IMR-90 (cell line): Measurements from ENCODE around the gene NUDT19. TPM values are rescaled to one million over a fixed set of nuclear protein-coding genes. Genes with fewer than 3 reads are reported as not detected.

Experiments used
- ATAC-seq: fragments of 200-7000 bp; cut with Tn5 transposase; 2 replicates; pipeline ENCODE4 v1.9.1; 2020; ENCODE audit warnings: low read depth, mild to moderate bottlenecking, moderate library complexity
- BruUV-seq: library from RNA; stranded (reverse); fragments of 400-500 nt; replicated peaks from 2 replicates; lab custom pipeline; 2021; lab: Mats Ljungman, UMichigan
- CTCF ChIA-PET: fragments of 300-600 bp; formaldehyde crosslinking; extraction: SDS; loops from one replicate; lab custom pipeline; 2021; ENCODE audit warnings: antibody characterized with exemption; lab: Yijun Ruan, JAX
- POLR2A ChIA-PET: fragments of 300-600 bp; sonication (Branson Sonifier 250); formaldehyde crosslinking; loops from one replicate; lab custom pipeline; 2022; ENCODE audit warnings: antibody characterized with exemption; ENCODE audit not compliant: unreplicated experiment; lab: Charles Lee
- DNase-seq: peaks from one replicate; pipeline ENCODE4 v3.0.0; 2013
- H2AFZ ChIP-seq: replicated peaks from 2 replicates; pipeline ENCODE3; 2013; ENCODE audit warnings: low read length, mild to moderate bottlenecking; ENCODE audit not compliant: poor library complexity
- H2AK5ac ChIP-seq: 2 replicates; pipeline ENCODE4 v1.6.1; 2013; ENCODE audit warnings: low read depth, low read length, inconsistent platforms
- H2AK9ac ChIP-seq: replicated peaks from 2 replicates; pipeline ENCODE3; 2013; ENCODE audit warnings: mild to moderate bottlenecking, low read depth, low read length, moderate library complexity; ENCODE audit not compliant: poor library complexity
- H2BK120ac ChIP-seq: 2 replicates; pipeline ENCODE4 v1.6.1; 2013; ENCODE audit warnings: low read depth, low read length, inconsistent platforms
- H2BK15ac ChIP-seq: 3 replicates; pipeline ENCODE4 v1.6.1; 2013; ENCODE audit warnings: low read depth, low read length, inconsistent platforms
- H2BK20ac ChIP-seq: 2 replicates; pipeline ENCODE4 v1.6.1; 2013; ENCODE audit warnings: low read depth, mild to moderate bottlenecking, inconsistent platforms, low read length, moderate library complexity
- H2BK5ac ChIP-seq: 2 replicates; pipeline ENCODE4 v1.6.1; 2013; ENCODE audit warnings: mild to moderate bottlenecking, low read depth, low read length, inconsistent platforms; ENCODE audit not compliant: poor library complexity, severe bottlenecking
- H3K14ac ChIP-seq: replicated peaks from 2 replicates; pipeline ENCODE4 v1.6.1; 2013; ENCODE audit warnings: low read depth, low read length, inconsistent platforms
- H3K18ac ChIP-seq: 2 replicates; pipeline ENCODE4 v1.6.1; 2013; ENCODE audit warnings: low read depth, low read length, control low read depth
- H3K23ac ChIP-seq: 2 replicates; pipeline ENCODE4 v1.6.1; 2013; ENCODE audit warnings: low read depth, low read length, inconsistent platforms
- H3K27ac ChIP-seq: 2 replicates; pipeline ENCODE4 v1.5.1; 2013; ENCODE audit warnings: mild to moderate bottlenecking, control low read depth, low read length; ENCODE audit not compliant: insufficient read depth
- H3K27me3 ChIP-seq: 2 replicates; pipeline ENCODE4 v1.6.1; 2013; ENCODE audit warnings: low read length; ENCODE audit not compliant: control insufficient read depth, insufficient read depth
- H3K36me3 ChIP-seq: 2 replicates; pipeline ENCODE4 v1.6.1; 2013; ENCODE audit warnings: low read length, mixed read lengths; ENCODE audit not compliant: control insufficient read depth, insufficient read depth
- H3K4ac ChIP-seq: 2 replicates; pipeline ENCODE4 v1.6.1; 2013; ENCODE audit warnings: low read depth, low read length, inconsistent platforms
- H3K4me1 ChIP-seq: 2 replicates; pipeline ENCODE4 v1.6.1; 2013; ENCODE audit warnings: low read length, mixed read lengths; ENCODE audit not compliant: control insufficient read depth, insufficient read depth
- H3K4me2 ChIP-seq: 2 replicates; pipeline ENCODE4 v1.6.1; 2013; ENCODE audit warnings: low read depth, mild to moderate bottlenecking, control low read depth, low read length, moderate library complexity
- H3K4me3 ChIP-seq: 2 replicates; pipeline ENCODE4 v1.5.1; 2013; ENCODE audit warnings: low read depth, mild to moderate bottlenecking, control low read depth, low read length, moderate library complexity; ENCODE audit not compliant: insufficient read depth
- H3K56ac ChIP-seq: 2 replicates; pipeline ENCODE4 v1.6.1; 2013; ENCODE audit warnings: low read length, inconsistent platforms; ENCODE audit not compliant: insufficient read depth; ENCODE audit errors: extremely low read depth
- H3K79me1 ChIP-seq, 2 experiments: 2 replicates each; pipeline ENCODE4 v1.6.1; 2013; ENCODE audit warnings: low read length in 2 of 2, inconsistent platforms in 1 of 2, low read depth in 1 of 2
- H3K9ac ChIP-seq: 2 replicates; pipeline ENCODE4 v1.6.1; 2013; ENCODE audit warnings: low read depth, low read length, control low read depth
- H3K9me1 ChIP-seq: 2 replicates; pipeline ENCODE4 v1.6.1; 2013; ENCODE audit warnings: low read length, inconsistent platforms; ENCODE audit not compliant: insufficient read depth
- H3K9me3 ChIP-seq: 2 replicates; pipeline ENCODE4 v1.6.1; 2013; ENCODE audit warnings: low read length; ENCODE audit not compliant: control insufficient read depth, insufficient read depth
- H4K20me1 ChIP-seq: 2 replicates; pipeline ENCODE4 v1.6.1; 2013; ENCODE audit warnings: low read length, inconsistent platforms; ENCODE audit not compliant: insufficient read depth
- H4K5ac ChIP-seq: 2 replicates; pipeline ENCODE4 v1.6.1; 2013; ENCODE audit warnings: mild to moderate bottlenecking, low read depth, low read length, control low read depth
- H4K8ac ChIP-seq, 2 experiments: 2 replicates each; pipeline ENCODE4 v1.6.1; 2013; ENCODE audit warnings: low read depth in 2 of 2, low read length in 2 of 2, control low read depth in 1 of 2, inconsistent platforms in 1 of 2
- H4K91ac ChIP-seq: 2 replicates; pipeline ENCODE4 v1.6.1; 2013; ENCODE audit warnings: low read depth, low read length, inconsistent platforms; ENCODE audit not compliant: insufficient read depth
- BHLHE40 ChIP-seq: fragments of 150-350 bp; IDR thresholded peaks from 2 replicates; pipeline ENCODE4 v1.6.1; 2016; ENCODE audit warnings: mild to moderate bottlenecking, low read depth, low read length
- CEBPB ChIP-seq: IDR thresholded peaks from 2 replicates; pipeline ENCODE4 v1.6.1; 2012; ENCODE audit warnings: low read depth, low read length, improper control_type of control experiment
- CHD1 ChIP-seq: IDR thresholded peaks from 2 replicates; pipeline ENCODE4 v1.6.1; 2012; ENCODE audit warnings: low read depth, low read length, improper control_type of control experiment
- CTCF ChIP-seq: conservative IDR thresholded peaks from 2 replicates; pipeline ENCODE4 v1.5.1; 2012; ENCODE audit warnings: mild to moderate bottlenecking, low read depth, low read length, improper control_type of control experiment
- ELK1 ChIP-seq: fragments of 150-350 bp; IDR thresholded peaks from 2 replicates; pipeline ENCODE4 v1.6.1; 2016; ENCODE audit warnings: low read depth, mild to moderate bottlenecking, low read length, moderate library complexity, borderline replicate concordance
- FOS ChIP-seq: fragments of 150-350 bp; IDR thresholded peaks from 2 replicates; pipeline ENCODE4 v1.6.1; 2016; ENCODE audit warnings: low read depth, low read length
- MAFK ChIP-seq: IDR thresholded peaks from 2 replicates; pipeline ENCODE4 v1.6.1; 2012; ENCODE audit warnings: low read depth, low read length, improper control_type of control experiment
- MAZ ChIP-seq: IDR thresholded peaks from 2 replicates; pipeline ENCODE4 v1.6.1; 2012; ENCODE audit warnings: low read depth, mild to moderate bottlenecking, low read length, improper control_type of control experiment, moderate library complexity, borderline replicate concordance
- MXI1 ChIP-seq: IDR thresholded peaks from 2 replicates; pipeline ENCODE4 v1.6.1; 2012; ENCODE audit warnings: low read depth, mild to moderate bottlenecking, low read length, moderate library complexity, borderline replicate concordance
- NFE2L2 ChIP-seq: fragments of 150-350 bp; IDR thresholded peaks from 2 replicates; pipeline ENCODE4 v1.6.1; 2016; ENCODE audit warnings: low read depth, mild to moderate bottlenecking, low read length
- POLR2A ChIP-seq: IDR thresholded peaks from 2 replicates; pipeline ENCODE4 v1.6.1; 2012; ENCODE audit warnings: mild to moderate bottlenecking, low read depth, low read length
- RAD21 ChIP-seq: IDR thresholded peaks from 2 replicates; pipeline ENCODE4 v1.6.1; 2012; ENCODE audit warnings: low read length, improper control_type of control experiment
- RCOR1 ChIP-seq: IDR thresholded peaks from 2 replicates; pipeline ENCODE4 v1.6.1; 2012; ENCODE audit warnings: mild to moderate bottlenecking, low read length, improper control_type of control experiment; ENCODE audit not compliant: insufficient replicate concordance
- RFX5 ChIP-seq: IDR thresholded peaks from 2 replicates; pipeline ENCODE4 v1.8.0; 2012; ENCODE audit warnings: low read depth, mild to moderate bottlenecking, low read length, moderate library complexity
- SMC3 ChIP-seq: fragments of 150-350 bp; IDR thresholded peaks from 2 replicates; pipeline ENCODE4 v1.6.1; 2016; ENCODE audit warnings: low read depth, mild to moderate bottlenecking, antibody characterized with exemption, low read length, moderate library complexity
- USF2 ChIP-seq: fragments of 150-350 bp; IDR thresholded peaks from 2 replicates; pipeline ENCODE4 v1.6.1; 2017; ENCODE audit warnings: mild to moderate bottlenecking, antibody characterized with exemption, low read length, low read depth
- WGBS, 2 experiments: methylation state at CpG; one replicate each; pipeline versions ENCODE4 v1.1.5 to v1.1.7; 2013; ENCODE audit warnings: missing lambda C conversion rate in 2 of 2; ENCODE audit not compliant: insufficient read length in 1 of 2; ENCODE audit errors: extremely low coverage in 2 of 2; 5-methylcytosine and 5-hydroxymethylcytosine counted together
- dilution Hi-C: fragments of 300-500 bp; cut with HindIII; formaldehyde crosslinking; loops from one replicate; pipeline ENCODE4 v1.14.3; 2018; ENCODE audit warnings: low sequenced_read_pairs; ENCODE audit not compliant: unreplicated experiment
- in situ Hi-C: fragments of 300-500 bp; cut with MboI; formaldehyde crosslinking; loops from 3 replicates; pipeline ENCODE4 v1.14.3; 2019; ENCODE audit warnings: low sequenced_read_pairs, inconsistent platforms, mixed read lengths
- intact Hi-C: fragments of 100-400 bp; cut with micrococcal nuclease; formaldehyde crosslinking; loops from 2 replicates; pipeline ENCODE4 v1.10.0; 2022
- polyA plus RNA-seq, 3 experiments: library from polyadenylated mRNA; depleted of rRNA; stranded (reverse); fragments of >200 nt; gene quantifications; 2 replicates each; pipeline ENCODE4 v1.2.3, GENCODE V29; 2012; ENCODE audit warnings: low replicate concordance in 1 of 3
- total RNA-seq: library from RNA; depleted of rRNA; stranded (reverse); fragments of >200 nt; gene quantifications from 2 replicates; pipeline ENCODE4 v1.2.3, GENCODE V29; 2012

Gene NUDT19
- total and polyA plus RNA-seq, 2 of the 4 experiments (the other 2 are of a cell fraction) = 4.1 to 4.5 TPM

- H3K4me3 ChIP-seq = no peak overlapping the region
- peaks cover 8% of the 10 kb centered on the region; the same call in 1 of the 2 replicates for H3K4me1 ChIP-seq
- CTCF ChIA-PET = no interaction called here
- peak overlapping the region; percentile 99 for H2AFZ ChIP-seq
- H3K56ac ChIP-seq = no peak overlapping the region
- BruUV-seq = no TSS peak
- peaks cover 24% of the 10 kb centered on the region for H4K20me1 ChIP-seq
- no peak overlapping the region for H4K5ac ChIP-seq
- DNase-seq (no peak), ATAC-seq (no peak)
- no peak overlapping the region for H3K23ac ChIP-seq
- no peak overlapping the region for H3K9ac ChIP-seq
- H3K4me2 ChIP-seq = no peak overlapping the region
- WGBS, 2 experiments = 13% methylated on average over 9 of the region's 33 CpGs; no CpG with 5 or more reads in 1 of the 2 experiments
- H3K18ac ChIP-seq = no peak overlapping the region
- H2BK20ac ChIP-seq = no peak overlapping the region
- TF ChIP-seq BHLHE40 (no peak), ELK1 (no peak), RCOR1 (no peak), USF2 (no peak), RAD21 (no peak), MAFK (no peak), CTCF (no peak), MAZ (no peak), CHD1 (no peak), RFX5 (no peak), SMC3 (no peak), POLR2A (no peak), FOS (no peak), CEBPB (no peak), MXI1 (no peak), NFE2L2 (no peak)
- H2BK5ac ChIP-seq = no peak overlapping the region
- POLR2A ChIA-PET = no interaction called here
- peaks cover 12% of the 10 kb centered on the region for H3K9me1 ChIP-seq
- intact Hi-C loops (no loop called here), in situ Hi-C loops (no loop called here), dilution Hi-C loops (no loop called here)
- H2AK9ac ChIP-seq = no peak overlapping the region
- no peak overlapping the region for H3K14ac ChIP-seq
- no peak overlapping the region for H4K8ac ChIP-seq
- no peak overlapping the region for H2AK5ac ChIP-seq
- H3K9me3 ChIP-seq = no peaks in the 10 kb centered on the region
- no peak overlapping the region for H2BK120ac ChIP-seq
- H3K27me3 ChIP-seq = peaks cover 34% of the 10 kb centered on the region
- H3K4ac ChIP-seq = no peak overlapping the region
- H4K91ac ChIP-seq = no peak overlapping the region
- no peaks in the 10 kb centered on the region for H3K36me3 ChIP-seq
- H2BK15ac ChIP-seq = no peak overlapping the region
- peaks cover 22 to 25% of the 10 kb centered on the region in 2 experiments for H3K79me1 ChIP-seq
- no peak overlapping the region for H3K27ac ChIP-seq
Measured at GRCh38 chr19:32676895-32677359, 14.7 kb upstream of the NUDT19 start.
